Esophagus muscularis mucosa (tissue), 4 donors: ENCODE results near the gene ST3GAL3. TPM values are rescaled to one million over a fixed set of nuclear protein-coding genes. Genes with fewer than 3 reads are reported as not detected.

Experiments
- DNase-seq: peaks from one replicate; pipeline ENCODE4 v3.0.0-alpha.2; 2017; ENCODE audit errors: extremely low spot score
- H3K27ac ChIP-seq, 4 donors: fragments of 200-600 bp; sonication (generic); replicated peaks in 1 of 4; 1 replicate in 3 of 4; 2 replicates in 1 of 4; pipeline ENCODE4 v1.5.1; 2016 to 2019; ENCODE audit warnings: mild to moderate bottlenecking in 1 of 4
- H3K27me3 ChIP-seq, 4 donors: fragments of 200-600 bp; sonication (generic); one replicate each; pipeline versions ENCODE4 v1.5.1 to v1.6.0; 2016 to 2019
- H3K36me3 ChIP-seq, 4 donors: fragments of 200-600 bp; sonication (generic); one replicate each; pipeline ENCODE4 v1.5.1; 2016 to 2019
- H3K4me1 ChIP-seq, 4 donors: fragments of 200-600 bp; sonication (generic); one replicate each; pipeline ENCODE4 v1.5.1; 2016 to 2019
- H3K4me3 ChIP-seq, 4 donors: fragments of 200-600 bp; sonication (generic); 1 replicate in 2 of 4; 2 replicates in 2 of 4; pipeline ENCODE4 v1.5.1; 2016 to 2019; ENCODE audit warnings: mild to moderate bottlenecking in 4 of 4, moderate library complexity in 1 of 4
- H3K9me3 ChIP-seq, 4 donors: fragments of 200-600 bp; sonication (generic); 1 replicate in 3 of 4; 2 replicates in 1 of 4; pipeline ENCODE4 v1.5.1; 2016 to 2019
- EP300 ChIP-seq: sonication (generic); formaldehyde crosslinking; IDR thresholded peaks from one replicate; pipeline ENCODE4 v1.6.1; 2017; ENCODE audit warnings: antibody characterized with exemption
- POLR2A ChIP-seq: fragments of 450-650 bp; IDR thresholded peaks from one replicate; pipeline ENCODE4 v1.6.1; 2017; ENCODE audit warnings: antibody characterized with exemption, moderate library complexity, mild to moderate bottlenecking, low read depth
- POLR2AphosphoS5 ChIP-seq, 2 donors: sonication (generic); formaldehyde crosslinking; IDR thresholded peaks; one replicate each; pipeline ENCODE4 v1.6.1; 2017; ENCODE audit warnings: antibody characterized with exemption in 2 of 2
- WGBS: methylation state at CpG from one replicate; pipeline ENCODE4 v1.1.5; 2018; 5-methylcytosine and 5-hydroxymethylcytosine counted together
- intact Hi-C: fragments of 100-400 bp; cut with DNase I; formaldehyde crosslinking; loops from one replicate; pipeline ENCODE4 v1.15.1; 2023
- total RNA-seq, 4 donors: library from RNA; depleted of rRNA; stranded (reverse); fragments of >200 nt; gene quantifications; one replicate each; pipeline versions ENCODE4 v1.1.0 to v1.2.1, GENCODE V29; 2016
- TF ChIP-seq, protein P1 (sequence below), 3 experiments: fragments of 200-600 bp in 2 of 3; fragments of 450-650 bp in 1 of 3; sonication (generic) in 2 of 3; IDR thresholded peaks; one replicate each; pipeline ENCODE4 v1.5.1; 2017 to 2019; ENCODE audit warnings: antibody characterized with exemption in 3 of 3, mild to moderate bottlenecking in 2 of 3, moderate library complexity in 1 of 3

The ST3GAL3 gene
- total RNA-seq, 4 donors from 2014 or later = 23.3 to 37.1 (median 30.1) TPM

DNA sequence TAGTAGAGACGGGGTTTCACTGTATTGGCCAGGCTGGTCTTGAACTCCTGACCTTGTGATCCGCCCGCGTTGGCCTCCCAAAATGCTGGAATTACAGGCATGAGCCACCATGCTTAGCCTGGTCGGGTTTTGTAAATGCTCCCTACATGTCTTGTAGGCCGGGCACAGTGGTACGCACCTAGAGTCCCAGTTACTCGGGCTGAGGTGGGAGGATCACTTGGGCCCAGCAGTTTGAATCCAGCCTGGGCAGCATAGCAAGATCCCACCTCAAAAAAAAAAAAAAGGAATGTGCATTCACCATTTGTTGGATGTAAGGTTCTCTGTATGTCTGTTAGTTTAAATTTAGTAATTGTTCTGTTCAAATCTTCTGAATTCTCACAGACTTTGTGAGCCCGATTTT is 95.8 kb downstream of the ST3GAL3 start:
- H3K36me3 ChIP-seq = peaks cover 0 to 14% (median 6%) of the 10 kb centered on the region in 4 donors
- no peak overlapping the region for H3K27ac ChIP-seq
- no peaks in the 10 kb centered on the region for H3K27me3 ChIP-seq
- intact Hi-C loops = no loop called here
- 83% methylated on average over 4 of the region's 9 CpGs for WGBS
- TF ChIP-seq POLR2A (no peak), EP300 (no peak), POLR2AphosphoS5 (IDR thresholded peaks at IDR 0.05) (no peak)
- TF ChIP-seq, protein P1, sequence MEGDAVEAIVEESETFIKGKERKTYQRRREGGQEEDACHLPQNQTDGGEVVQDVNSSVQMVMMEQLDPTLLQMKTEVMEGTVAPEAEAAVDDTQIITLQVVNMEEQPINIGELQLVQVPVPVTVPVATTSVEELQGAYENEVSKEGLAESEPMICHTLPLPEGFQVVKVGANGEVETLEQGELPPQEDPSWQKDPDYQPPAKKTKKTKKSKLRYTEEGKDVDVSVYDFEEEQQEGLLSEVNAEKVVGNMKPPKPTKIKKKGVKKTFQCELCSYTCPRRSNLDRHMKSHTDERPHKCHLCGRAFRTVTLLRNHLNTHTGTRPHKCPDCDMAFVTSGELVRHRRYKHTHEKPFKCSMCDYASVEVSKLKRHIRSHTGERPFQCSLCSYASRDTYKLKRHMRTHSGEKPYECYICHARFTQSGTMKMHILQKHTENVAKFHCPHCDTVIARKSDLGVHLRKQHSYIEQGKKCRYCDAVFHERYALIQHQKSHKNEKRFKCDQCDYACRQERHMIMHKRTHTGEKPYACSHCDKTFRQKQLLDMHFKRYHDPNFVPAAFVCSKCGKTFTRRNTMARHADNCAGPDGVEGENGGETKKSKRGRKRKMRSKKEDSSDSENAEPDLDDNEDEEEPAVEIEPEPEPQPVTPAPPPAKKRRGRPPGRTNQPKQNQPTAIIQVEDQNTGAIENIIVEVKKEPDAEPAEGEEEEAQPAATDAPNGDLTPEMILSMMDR (IDR thresholded peaks at IDR 0.05) = no peak
- H3K4me3 ChIP-seq = no peak overlapping the region
- no peak for DNase-seq
- no peaks in the 10 kb centered on the region for H3K4me1 ChIP-seq
- no peaks in the 10 kb centered on the region for H3K9me3 ChIP-seq

DNA sequence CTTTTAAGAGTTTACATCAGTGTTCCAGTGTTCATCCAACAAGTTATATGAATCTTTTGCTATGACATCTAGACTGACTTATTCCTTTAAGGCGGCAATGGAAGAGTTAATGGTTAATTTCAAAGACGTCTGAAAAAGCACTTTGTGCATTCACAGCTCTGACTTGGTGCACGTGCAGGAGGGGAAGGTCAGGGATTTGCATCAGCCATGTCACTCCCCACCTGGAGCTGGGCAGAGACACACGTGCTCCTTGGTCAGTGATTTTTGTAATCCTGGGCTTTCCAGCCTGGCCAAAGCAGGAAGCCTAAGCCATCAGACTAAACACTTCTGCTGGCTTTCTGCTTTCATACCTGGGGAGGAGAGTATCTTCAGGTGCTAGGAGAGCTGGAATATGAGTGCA is 96.3 kb downstream of the ST3GAL3 start:
- intact Hi-C loops = no loop called here
- TF ChIP-seq POLR2A (no peak), EP300 (no peak), POLR2AphosphoS5 (IDR thresholded peaks at IDR 0.05) (no peak)
- TF ChIP-seq, protein P1 (IDR thresholded peaks at IDR 0.05) = no peak

DNA sequence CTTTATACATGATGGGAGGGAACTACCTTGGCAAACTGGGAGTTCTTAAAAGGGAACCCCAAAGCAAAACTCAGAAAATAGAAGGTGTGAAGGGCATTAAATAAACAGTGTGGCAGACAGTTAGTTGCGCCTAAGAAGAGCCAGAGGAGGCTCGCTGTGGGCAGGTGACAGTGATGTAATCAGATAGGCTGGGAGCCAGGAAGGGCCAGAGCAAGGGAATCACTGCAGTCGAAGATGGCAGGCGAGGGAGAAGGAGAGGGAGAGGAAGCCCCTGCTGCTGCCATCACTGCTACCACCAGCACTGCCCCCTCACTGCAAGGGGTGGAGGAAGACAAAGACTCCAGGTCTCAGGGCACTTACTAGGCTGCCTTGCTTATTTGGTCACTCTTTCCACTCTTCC is 97.2 kb downstream of the ST3GAL3 start:
- Histone ChIP-seq H3K4me3 (no peak overlapping the region), H3K36me3 (peaks cover 0 to 14% (median 6%) of the 10 kb centered on the region in 4 donors), H3K27ac (no peak overlapping the region), H3K9me3 (no peaks in the 10 kb centered on the region), H3K4me1 (no peaks in the 10 kb centered on the region), H3K27me3 (no peaks in the 10 kb centered on the region)
- DNase-seq = no peak
- TF ChIP-seq EP300 = no peak
- TF ChIP-seq POLR2A = no peak
- TF ChIP-seq, protein P1 (IDR thresholded peaks at IDR 0.05) = no peak
- TF ChIP-seq POLR2AphosphoS5 (IDR thresholded peaks at IDR 0.05) = no peak
- intact Hi-C loops = no loop called here
- WGBS = 74% methylated on average over 4 of the region's 4 CpGs

More for the DNA sequence above, 96.3 kb downstream of the ST3GAL3 start:
- DNase-seq = no peak
- Histone ChIP-seq H3K27me3 (no peaks in the 10 kb centered on the region), H3K36me3 (peaks cover 0 to 14% (median 6%) of the 10 kb centered on the region in 4 donors), H3K4me3 (no peak overlapping the region), H3K9me3 (no peaks in the 10 kb centered on the region), H3K27ac (no peak overlapping the region), H3K4me1 (no peaks in the 10 kb centered on the region)
- 71% methylated on average over 4 of the region's 4 CpGs for WGBS

DNA sequence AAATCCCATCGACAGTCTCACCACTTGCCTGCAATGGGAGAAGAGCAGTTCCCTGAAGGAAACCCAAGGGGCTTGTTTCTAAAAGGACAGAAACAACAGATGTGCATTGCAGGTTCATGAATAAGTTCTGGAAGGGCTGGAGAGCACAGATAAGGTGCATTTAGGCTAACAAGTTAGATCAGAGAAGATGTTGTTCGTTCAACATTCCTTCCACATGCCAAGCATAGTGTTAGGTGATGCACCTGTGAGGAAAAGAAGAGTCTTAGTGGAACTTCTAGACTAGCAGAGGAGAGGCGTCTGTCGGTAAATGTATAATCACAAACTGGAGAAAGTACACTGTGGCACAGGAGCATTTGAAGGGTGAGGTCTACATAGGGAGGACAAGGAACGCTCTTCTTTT is 98.0 kb downstream of the ST3GAL3 start:
- Histone ChIP-seq H3K36me3 (peaks cover 0 to 14% (median 6%) of the 10 kb centered on the region in 4 donors), H3K4me3 (no peak overlapping the region), H3K9me3 (no peaks in the 10 kb centered on the region), H3K27me3 (no peaks in the 10 kb centered on the region), H3K4me1 (no peaks in the 10 kb centered on the region), H3K27ac (no peak overlapping the region)
- WGBS = 97% methylated on average over 5 of the region's 5 CpGs
- TF ChIP-seq, protein P1 (IDR thresholded peaks at IDR 0.05) = no peak
- TF ChIP-seq POLR2A = no peak
- TF ChIP-seq EP300 = no peak
- no peak for TF ChIP-seq POLR2AphosphoS5 (IDR thresholded peaks at IDR 0.05)
- no peak for DNase-seq
- intact Hi-C loops = no loop called here

DNA sequence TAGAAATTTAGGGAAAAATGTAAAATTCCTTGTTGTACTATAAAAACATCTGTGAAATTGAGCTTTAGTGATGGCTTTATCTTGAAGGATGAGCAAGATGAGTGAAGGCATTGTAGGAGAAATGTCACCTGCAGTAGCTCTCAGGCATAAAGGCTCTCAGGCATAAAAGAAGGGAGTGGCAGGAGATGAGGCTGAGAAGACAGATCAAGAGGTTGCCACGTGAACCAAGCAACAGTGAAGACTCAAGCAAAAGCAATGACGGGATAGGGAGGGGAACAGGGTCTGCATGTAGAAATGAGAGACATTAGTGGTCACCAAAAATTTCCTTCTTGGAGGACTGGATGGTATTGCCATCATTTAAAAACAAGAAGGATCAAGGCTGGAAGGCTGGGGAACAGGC is 98.8 kb downstream of the ST3GAL3 start:
- Histone ChIP-seq H3K27me3 (no peaks in the 10 kb centered on the region), H3K36me3 (peaks cover 0 to 14% (median 5%) of the 10 kb centered on the region in 4 donors), H3K4me3 (no peak overlapping the region), H3K4me1 (no peaks in the 10 kb centered on the region), H3K27ac (no peak overlapping the region), H3K9me3 (no peaks in the 10 kb centered on the region)
- DNase-seq = no peak
- intact Hi-C loops = no loop called here
- TF ChIP-seq EP300 = no peak
- TF ChIP-seq POLR2A = no peak
- TF ChIP-seq, protein P1 (IDR thresholded peaks at IDR 0.05) = no peak
- no peak for TF ChIP-seq POLR2AphosphoS5 (IDR thresholded peaks at IDR 0.05)
- 92% methylated on average over 2 of the region's 2 CpGs for WGBS
